Thyroid gland (tissue), 4 donors: Measurements from ENCODE around the gene S100A7A.

Experiments used
- CTCF ChIP-seq, 6 experiments: fragments of 200-600 bp in 3 of 6; fragments of 450-650 bp in 3 of 6; sonication (generic) in 3 of 6; IDR thresholded peaks; one replicate each; pipeline ENCODE4 v1.5.1; 2016 to 2019; ENCODE audit warnings: antibody characterized with exemption in 6 of 6, mild to moderate bottlenecking in 2 of 6, inconsistent platforms in 1 of 6, moderate library complexity in 1 of 6
- POLR2A ChIP-seq, 2 donors: fragments of 450-650 bp; IDR thresholded peaks; one replicate each; pipeline ENCODE4 v1.6.1; 2017; ENCODE audit warnings: antibody characterized with exemption in 2 of 2, mild to moderate bottlenecking in 2 of 2, moderate library complexity in 1 of 2

DNA sequence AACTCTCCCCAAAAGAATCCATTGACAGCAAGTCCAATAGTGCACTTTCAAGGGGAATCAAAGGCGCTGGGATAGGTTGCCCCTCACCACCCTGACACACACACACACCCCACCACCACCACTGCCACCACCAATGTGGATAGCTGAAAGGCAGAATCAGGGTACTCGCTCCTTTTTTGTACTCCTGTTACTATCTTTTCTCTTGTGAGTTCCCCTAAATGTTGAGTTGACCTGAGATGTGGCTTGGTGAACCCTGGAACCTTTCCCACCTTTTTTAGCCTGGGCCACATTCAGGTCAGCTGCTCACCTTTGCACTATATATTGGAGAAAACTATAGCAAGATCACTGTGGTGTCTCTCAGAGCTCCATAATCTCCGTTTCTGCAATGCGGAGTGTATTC, 29.3 kb upstream of the S100A7A start:
- TF ChIP-seq POLR2A (IDR thresholded peaks at IDR 0.05): no peak
- TF ChIP-seq CTCF (IDR thresholded peaks at IDR 0.05): no peak
